Measurements from ENCODE around the gene FAU.
"Not testable (repeated sequence)": the region's sequence is repeated elsewhere in the genome, so short reads cannot be mapped to it uniquely, and the experiment has no call there.

FAU gene

DNA sequence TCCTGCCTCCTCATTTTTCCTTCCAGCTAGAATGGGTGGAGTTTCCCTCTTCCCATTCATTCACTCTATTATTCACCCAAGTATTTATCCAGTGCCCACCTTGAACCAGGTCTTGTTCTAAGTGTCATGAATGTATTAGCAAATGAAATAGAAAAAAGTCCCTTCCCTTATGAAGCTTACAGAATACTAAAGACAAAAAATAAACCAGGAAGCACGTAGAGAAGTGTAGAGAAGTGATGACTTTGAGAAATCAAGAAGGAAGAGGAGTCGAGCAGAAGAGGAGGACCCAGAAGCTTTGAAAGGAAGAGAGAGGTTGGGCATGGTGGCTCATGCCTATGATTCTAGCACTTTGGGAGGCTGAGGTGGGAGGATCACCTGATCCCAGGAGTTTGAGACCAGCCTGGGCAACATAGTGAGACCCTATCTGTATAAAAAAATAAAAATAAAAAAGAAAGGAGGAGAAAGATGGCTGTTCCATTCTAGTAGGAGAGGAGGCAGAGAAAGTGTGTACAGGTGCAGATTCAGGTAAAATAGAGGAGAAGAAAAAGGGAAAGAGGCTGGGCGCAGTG, 29.5 kb upstream of the FAU start:
- no peak for DNase-seq (ENCODE audit: low spot score)
- Histone ChIP-seq H3K4me3 (no peak overlapping the region), H3K27ac (peak overlapping the region; percentile 29 to 75)
- TF ChIP-seq CTCF (IDR thresholded peaks at IDR 0.05), result no peak

- peak; percentile 83 for DNase-seq (ENCODE audit: low spot score)
- peak overlapping the region; percentile 29 to 75 for H3K27ac ChIP-seq
- no peak overlapping the region for H3K4me3 ChIP-seq
- no peak for TF ChIP-seq CTCF (IDR thresholded peaks at IDR 0.05)
Measured at GRCh38 chr11:65150509-65151299, 28.8 kb upstream of the FAU start.

DNA sequence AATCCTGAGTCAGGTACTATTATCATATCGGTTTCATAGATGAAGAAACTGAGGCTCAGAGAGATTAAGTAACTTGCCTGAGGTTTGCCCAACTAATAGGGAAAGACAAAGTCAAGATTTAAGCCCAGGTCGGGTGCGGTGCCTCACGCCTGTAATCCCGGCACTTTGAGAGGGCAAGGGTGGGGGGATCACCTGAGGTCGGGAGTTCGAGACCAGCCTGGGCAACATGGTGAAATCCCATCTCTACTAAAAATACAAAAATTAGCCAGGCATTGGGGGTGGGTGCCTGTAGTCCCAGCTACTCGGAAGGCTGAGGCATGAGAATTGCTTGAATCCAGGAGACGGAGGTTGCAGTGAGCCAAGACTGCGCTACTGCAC, 28.2 kb upstream of the FAU start:
- H3K27ac ChIP-seq, result peak overlapping the region in 1 of 2 donors; percentile 29
- not testable (repeated sequence) for H3K4me3 ChIP-seq

DNA sequence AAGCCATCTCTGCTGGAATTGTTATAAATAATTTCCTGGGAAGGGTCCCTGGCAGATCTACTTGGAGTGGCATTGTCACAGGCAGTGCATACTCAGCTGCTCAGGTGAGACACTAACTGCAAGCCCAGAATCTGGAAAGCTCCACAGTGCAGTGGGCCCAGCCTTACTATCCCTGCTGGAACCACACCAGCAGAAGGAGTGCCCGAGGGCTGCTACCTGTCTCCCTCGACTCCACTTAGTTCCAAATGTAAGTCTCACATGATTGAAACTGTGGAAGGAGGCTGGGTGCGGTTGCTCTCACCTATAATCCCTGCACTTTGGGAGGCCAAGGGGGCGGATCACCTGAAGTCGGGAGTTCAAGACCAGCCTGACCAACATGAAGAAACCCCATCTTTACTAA, 26.7 kb upstream of the FAU start:
- TF ChIP-seq CTCF (IDR thresholded peaks at IDR 0.05), result no peak
- no peak overlapping the region for H3K27ac ChIP-seq
- H3K4me3 ChIP-seq, result no peak overlapping the region
- DNase-seq (ENCODE audit: low spot score), result no peak

More for the DNA sequence above, 28.2 kb upstream of the FAU start:
- not testable (repeated sequence) for DNase-seq (ENCODE audit: low spot score)

GRCh38 chr11:65147352-65148075, 25.6 kb upstream of the FAU start:
- no peak for TF ChIP-seq CTCF (IDR thresholded peaks at IDR 0.05)
- H3K4me3 ChIP-seq, result no peak overlapping the region
- no peak for DNase-seq (ENCODE audit: low spot score)

GRCh38 chr11:65141896-65142494, 20.1 kb upstream of the FAU start:
- Histone ChIP-seq H3K27ac (no peak overlapping the region), H3K4me3 (no peak overlapping the region)
- no peak for TF ChIP-seq CTCF (IDR thresholded peaks at IDR 0.05)
- no peak for DNase-seq (ENCODE audit: low spot score)

More at GRCh38 chr11:65147352-65148075, 25.6 kb upstream of the FAU start:
- no peak overlapping the region for H3K27ac ChIP-seq

GRCh38 chr11:65136515-65137096, 14.7 kb upstream of the FAU start:
- no peak for DNase-seq (ENCODE audit: low spot score)
- H3K27ac ChIP-seq, result no peak overlapping the region

More at GRCh38 chr11:65136515-65137096, 14.7 kb upstream of the FAU start:
- no peak overlapping the region for H3K4me3 ChIP-seq
- TF ChIP-seq CTCF (IDR thresholded peaks at IDR 0.05), result no peak
